Neural cell (in vitro differentiated cells): ENCODE results near the gene C13orf46.

Experiments used
- CTCF ChIP-seq: fragments of 450-650 bp; IDR thresholded peaks from 2 replicates; pipeline ENCODE4 v1.5.1; 2014; ENCODE audit warnings: antibody characterized with exemption, mild to moderate bottlenecking, moderate library complexity; ENCODE audit not compliant: poor library complexity, severe bottlenecking
- EP300 ChIP-seq: fragments of 450-650 bp; conservative IDR thresholded peaks from 2 replicates; pipeline ENCODE4 v1.6.1; 2014; ENCODE audit warnings: antibody characterized with exemption, mild to moderate bottlenecking, moderate library complexity; ENCODE audit not compliant: poor library complexity, severe bottlenecking
- EZH2 ChIP-seq: fragments of 200-600, 300-800 bp; shearing (Covaris generic), sonication (generic); IDR thresholded peaks from 2 replicates; pipeline ENCODE4 v1.6.1; 2014; ENCODE audit warnings: antibody characterized with exemption, low read length, borderline replicate concordance, mild to moderate bottlenecking; ENCODE audit not compliant: insufficient read depth, poor library complexity, severe bottlenecking
- POLR2AphosphoS5 ChIP-seq: IDR thresholded peaks from 2 replicates; pipeline ENCODE4 v1.6.1; 2012
- REST ChIP-seq: IDR thresholded peaks from 2 replicates; pipeline ENCODE4 v1.6.1; 2012; ENCODE audit warnings: borderline replicate concordance
- TAF1 ChIP-seq: IDR thresholded peaks from 2 replicates; pipeline ENCODE4 v1.6.1; 2012; ENCODE audit warnings: low read depth

- TF ChIP-seq POLR2AphosphoS5 = no peak
- TF ChIP-seq EZH2 = no peak
- no peak for TF ChIP-seq CTCF
- TF ChIP-seq TAF1 = no peak
- no peak for TF ChIP-seq REST
- TF ChIP-seq EP300 = no peak
Observed at GRCh38 chr13:113982296-113982661, 8.4 kb upstream of the C13orf46 start.
